HG03521 (cell line): ENCODE data around the gene PI4KA.
A peak's percentile ranks its signal among the peaks of the same experiment; 100 is the strongest.
"Not testable (repeated sequence)": the region's sequence is repeated elsewhere in the genome, so short reads cannot be mapped to it uniquely, and the experiment has no call there.

ENCODE experiments used
- ATAC-seq: cut with Tn5 transposase; IDR thresholded peaks from one replicate; pipeline ENCODE4 v1.9.1; 2021; ENCODE audit warnings: mild to moderate bottlenecking, moderate library complexity; ENCODE audit not compliant: unreplicated experiment

PI4KA gene

GRCh38 chr22:20702175-20702545 lies 156.5 kb downstream of the PI4KA start:
- ATAC-seq = peak; percentile 3

- peak; percentile 3 for ATAC-seq
Observed at GRCh38 chr22:20701680-20702136, 156.9 kb downstream of the PI4KA start.

GRCh38 chr22:20700347-20700746 lies 158.3 kb downstream of the PI4KA start:
- not testable (repeated sequence) for ATAC-seq

GRCh38 chr22:20699856-20700255 lies 158.8 kb downstream of the PI4KA start:
- not testable (repeated sequence) for ATAC-seq

DNA sequence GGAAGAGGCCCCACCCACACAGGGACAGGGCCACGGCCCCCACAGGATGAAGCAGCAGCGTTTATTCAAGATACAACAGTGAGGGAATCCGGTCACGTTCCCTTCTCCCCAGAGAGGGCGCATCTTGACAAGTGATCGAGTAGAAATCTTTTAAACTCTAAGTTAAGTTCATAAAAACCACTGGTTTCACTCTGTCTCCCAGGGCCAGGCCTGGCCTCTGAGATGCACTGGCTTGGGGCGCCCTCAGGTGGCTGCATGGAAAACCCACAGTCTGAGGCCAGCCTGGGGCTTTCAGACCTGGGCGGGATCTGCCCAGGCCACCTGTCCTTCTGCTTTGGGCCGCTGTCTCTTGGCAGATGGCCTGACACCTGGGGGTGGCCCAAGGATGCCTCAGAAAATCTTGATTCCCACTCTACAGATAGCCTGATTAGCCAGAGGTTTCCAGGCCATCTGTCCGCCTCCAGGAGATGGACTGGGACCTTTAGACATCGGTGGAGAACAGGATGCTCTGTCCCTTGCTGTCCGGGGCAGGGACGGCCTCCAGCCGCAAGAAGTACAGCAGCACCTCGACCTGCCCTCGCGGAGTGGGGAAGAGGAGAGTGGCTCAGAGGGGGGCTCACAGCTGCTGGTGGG lies 161.0 kb downstream of the PI4KA start:
- not testable (repeated sequence) for ATAC-seq

- not testable (repeated sequence) for ATAC-seq
Observed at GRCh38 chr22:20696056-20696455, 162.6 kb downstream of the PI4KA start.

DNA sequence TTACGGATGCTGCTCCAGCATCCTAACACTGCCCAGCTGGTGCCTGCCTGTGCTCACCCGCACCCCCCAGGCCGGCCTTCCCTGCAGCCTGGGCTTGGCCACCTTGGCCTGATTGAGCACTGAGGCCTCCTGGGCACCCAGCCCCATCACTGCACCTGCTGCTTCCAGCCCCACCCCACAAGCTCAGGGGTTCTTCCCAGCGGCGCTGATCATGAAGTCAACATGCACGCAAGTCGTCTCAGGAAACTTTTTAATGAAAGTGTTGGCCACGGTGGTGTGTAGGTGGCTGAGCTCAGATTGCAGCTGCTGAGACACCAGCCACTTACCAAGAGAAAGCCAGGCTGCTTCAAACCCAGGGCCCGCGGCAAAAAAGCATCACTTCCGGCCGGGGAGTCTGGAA lies 163.4 kb downstream of the PI4KA start:
- not testable (repeated sequence) for ATAC-seq

- ATAC-seq = not testable (repeated sequence)
Observed at GRCh38 chr22:20694256-20694655, 164.4 kb downstream of the PI4KA start.

- ATAC-seq = not testable (repeated sequence)
Observed at GRCh38 chr22:20692926-20693325, 165.7 kb downstream of the PI4KA start.

GRCh38 chr22:20690586-20691317 lies 167.9 kb downstream of the PI4KA start:
- ATAC-seq = not testable (repeated sequence)

DNA sequence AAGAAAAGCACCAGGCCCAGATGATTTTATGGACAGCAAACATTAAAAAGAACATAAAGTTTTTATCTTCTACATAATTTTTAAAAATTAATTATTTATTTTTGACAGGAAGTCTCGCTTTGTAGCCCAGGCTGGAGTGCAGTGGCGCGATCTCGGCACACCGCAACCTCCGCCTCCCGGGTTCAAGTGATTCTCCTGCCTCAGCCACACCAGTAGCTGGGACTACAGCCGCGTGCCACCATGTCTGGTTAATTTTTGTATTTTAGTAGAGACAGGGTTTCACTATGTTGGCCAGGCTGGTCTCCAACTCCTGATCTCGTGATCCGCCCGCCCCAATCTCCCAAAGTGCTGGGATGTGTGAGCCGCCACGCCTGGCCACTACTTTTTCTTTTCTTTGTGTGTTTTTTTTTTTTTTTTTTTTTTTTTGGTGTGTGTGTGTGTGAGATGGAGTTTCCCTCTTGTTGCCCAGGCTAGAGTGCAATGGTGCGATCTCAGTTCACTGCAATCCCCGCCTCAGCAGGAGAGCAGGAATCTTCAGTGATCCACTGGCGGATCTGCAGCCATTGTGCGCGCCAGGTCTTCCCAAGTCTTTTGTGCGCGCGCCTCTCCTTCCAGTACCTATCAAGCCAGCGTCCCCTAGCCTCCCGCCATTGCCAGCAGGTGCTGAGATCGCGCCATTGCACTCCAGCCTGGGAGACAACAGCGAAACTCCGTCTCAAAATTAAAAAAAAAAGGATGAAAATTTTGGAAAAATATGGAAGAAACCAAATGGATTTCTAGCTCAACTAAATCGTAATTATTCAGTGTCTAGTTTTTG lies 171.0 kb downstream of the PI4KA start:
- not testable (repeated sequence) for ATAC-seq

DNA sequence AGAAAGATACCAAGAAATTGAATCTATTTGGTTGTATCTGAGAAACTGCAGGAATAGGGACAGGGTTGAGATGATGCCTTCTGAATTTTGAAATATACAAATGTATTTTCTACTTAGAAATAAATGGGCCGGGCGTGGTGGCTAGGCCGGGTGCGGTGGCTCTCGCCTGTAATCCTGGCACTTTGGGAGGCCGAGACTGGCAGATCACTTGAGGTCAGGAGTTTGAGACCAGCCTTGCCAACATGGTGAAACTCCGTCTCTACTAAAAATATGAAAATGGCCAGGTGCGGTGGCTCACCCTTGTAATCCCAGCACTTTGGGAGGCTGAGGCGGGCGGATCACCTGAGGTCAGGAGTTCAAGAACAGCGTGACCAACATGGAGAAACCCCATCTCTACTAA lies 172.8 kb downstream of the PI4KA start:
- not testable (repeated sequence) for ATAC-seq

GRCh38 chr22:20678792-20679435 lies 179.7 kb downstream of the PI4KA start:
- ATAC-seq = not testable (repeated sequence)

DNA sequence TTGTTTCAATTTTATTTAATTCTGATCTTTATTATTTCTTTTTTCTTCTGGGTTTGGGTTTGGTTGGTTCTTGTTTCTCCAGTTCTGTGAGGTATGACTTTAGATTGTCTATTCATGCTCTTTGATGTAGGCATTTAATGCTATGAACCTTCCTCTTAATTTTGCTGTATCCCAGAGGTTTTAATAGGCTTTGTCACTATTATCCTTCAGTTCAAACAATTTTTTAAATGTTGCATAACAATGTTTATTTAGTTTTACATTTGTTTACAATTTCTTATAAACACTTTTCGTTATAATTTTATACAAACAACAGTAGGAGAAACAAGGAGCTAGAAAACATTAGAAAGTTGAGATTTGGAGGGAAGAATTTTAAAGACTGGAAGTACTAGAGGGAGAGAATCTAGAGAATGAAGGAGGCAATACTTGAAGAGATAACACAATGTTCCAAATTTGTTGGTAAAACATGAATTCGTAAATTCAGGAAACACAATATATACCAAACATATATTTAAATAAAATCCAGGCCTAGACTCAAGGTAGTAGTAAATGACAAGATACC lies 180.8 kb downstream of the PI4KA start:
- no peak for ATAC-seq

DNA sequence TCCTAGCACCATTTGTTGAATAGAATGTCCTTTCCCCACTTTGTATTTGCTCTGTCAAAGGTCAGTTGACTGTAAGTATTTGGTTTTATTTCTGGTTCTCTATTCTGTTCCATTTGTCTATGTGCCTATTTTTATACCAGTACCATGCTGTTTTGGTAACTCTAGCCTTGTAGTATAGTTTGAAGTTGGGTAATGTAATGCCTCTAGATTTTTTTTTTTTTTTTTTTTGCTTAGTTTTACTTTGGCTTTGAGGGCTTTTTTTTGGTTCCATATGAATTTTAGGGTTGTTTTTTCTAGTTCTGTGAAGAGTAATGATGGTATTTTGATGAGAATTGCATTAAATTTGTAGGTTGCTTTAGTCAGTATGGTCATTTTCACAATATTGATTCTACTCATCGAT lies 183.0 kb downstream of the PI4KA start:
- not testable (repeated sequence) for ATAC-seq

DNA sequence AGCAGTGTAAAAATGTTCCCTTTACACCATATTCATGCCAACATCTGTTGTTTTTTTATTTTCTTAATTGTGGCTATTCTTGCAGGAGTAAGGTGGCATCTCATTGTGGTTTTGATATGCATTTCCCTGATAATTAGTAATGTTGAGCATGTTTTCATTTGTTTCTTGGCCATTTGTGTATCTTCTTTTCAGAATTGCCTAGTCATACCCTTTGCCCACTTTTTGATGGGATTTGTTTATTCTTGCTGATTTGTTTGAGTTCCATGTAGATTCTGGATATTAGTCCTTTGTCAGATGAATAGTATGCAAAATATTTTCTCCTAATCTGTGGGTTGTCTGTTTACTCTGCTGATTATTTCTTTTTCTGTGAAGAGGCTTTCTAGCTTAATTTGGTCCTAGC lies 183.6 kb downstream of the PI4KA start:
- no peak for ATAC-seq

DNA sequence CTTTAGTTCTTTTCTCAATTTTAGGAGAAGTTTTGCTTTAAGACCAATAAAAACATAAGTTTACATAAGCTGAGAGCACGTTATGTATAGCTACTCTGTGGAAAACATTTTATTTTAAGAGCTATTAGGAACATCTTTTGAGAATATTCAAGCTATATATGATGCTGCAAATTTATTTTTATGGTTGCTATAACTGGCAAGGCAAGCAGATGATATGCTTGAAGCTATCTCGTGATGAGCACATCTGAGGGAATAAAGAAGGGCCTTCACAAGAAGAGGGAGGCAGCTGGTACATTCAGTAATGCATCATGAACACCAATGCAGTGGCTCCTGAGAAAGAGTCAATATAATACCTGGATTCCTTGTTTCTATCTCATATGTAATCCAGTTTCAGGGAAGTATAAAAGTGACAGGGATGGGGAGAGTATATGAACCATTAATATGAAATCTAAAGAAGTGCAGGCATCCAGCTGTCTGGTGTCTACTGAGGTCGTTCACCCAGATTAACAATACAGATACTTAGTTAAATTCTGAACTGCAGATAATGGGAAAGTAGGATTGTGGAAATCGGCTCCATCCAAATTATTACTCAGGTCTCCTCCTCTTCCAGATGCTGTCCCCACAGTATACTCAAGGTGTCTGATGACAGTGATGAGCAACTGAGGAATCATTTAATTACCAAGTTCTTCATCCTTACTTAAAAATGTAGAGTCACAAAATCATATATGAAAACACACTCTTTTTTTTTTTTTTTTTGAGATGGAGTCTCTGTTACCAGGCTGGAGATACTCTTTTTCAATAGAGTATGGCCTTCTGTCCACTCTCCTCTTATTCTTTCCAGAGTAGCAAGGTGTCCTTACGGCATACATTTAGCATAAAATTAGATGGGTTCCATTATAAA lies 185.1 kb downstream of the PI4KA start:
- ATAC-seq = no peak

- no peak for ATAC-seq
Observed at GRCh38 chr22:20672732-20673131, 185.9 kb downstream of the PI4KA start.

- ATAC-seq = no peak
Observed at GRCh38 chr22:20672082-20672424, 186.6 kb downstream of the PI4KA start.
